Measurements from ENCODE around the gene NKTR.

The NKTR gene

DNA sequence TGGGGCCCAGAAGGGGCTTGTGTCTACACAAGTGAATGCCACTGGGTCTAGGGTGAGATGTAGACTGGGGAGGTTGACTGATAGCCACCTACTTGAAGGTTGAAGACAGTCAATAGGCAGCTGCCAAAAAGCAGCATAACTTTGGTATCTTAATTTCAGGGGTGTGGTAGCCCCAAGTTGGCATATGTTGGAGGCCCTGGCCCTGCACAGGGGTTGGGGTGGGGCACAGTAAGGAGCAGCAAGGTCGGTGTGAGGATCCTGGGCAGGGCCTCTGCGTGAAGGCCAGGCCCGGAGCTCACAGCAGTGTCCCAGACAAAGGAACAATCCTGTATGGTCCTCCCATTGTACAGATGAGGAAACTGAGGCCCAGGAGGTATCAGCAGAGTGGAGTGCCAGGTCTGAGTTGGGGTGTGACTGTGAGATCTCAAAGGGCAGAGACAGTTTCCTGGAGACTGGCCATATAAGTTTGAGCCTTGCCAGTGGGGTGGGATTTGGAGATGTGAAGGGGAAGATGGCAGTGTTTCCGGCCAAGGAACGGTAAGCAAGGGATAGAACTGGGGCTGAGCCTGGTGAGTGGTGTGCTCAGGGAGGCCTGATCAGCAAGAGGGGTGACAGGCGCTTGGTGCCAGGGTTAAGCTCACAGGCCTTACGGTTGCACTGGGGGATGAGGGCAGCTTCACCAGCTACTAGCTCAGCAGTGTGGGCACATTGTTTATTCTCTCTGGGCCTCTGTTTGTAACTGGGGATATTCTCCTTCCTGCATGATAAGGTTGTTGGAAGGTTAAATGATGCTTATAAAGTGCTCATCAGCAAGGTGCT, 86.6 kb downstream of the NKTR start:
- Histone ChIP-seq H3K4me3 (replicated peaks; ENCODE audit: insufficient read depth, low read length) (no peak overlapping the region), H3K27ac (replicated peaks) (no peak overlapping the region), H3K27me3 (ENCODE audit: insufficient read depth, poor library complexity, severe bottlenecking) (no peaks in the 10 kb centered on the region)
- no peak for DNase-seq (ENCODE audit: low read depth in 1 of 2, low spot score in 1 of 2)
- TF ChIP-seq POLR2AphosphoS5 (IDR thresholded peaks at IDR 0.05; ENCODE audit: low read depth) (no peak), GABPA (IDR thresholded peaks at IDR 0.05; ENCODE audit: low read depth) (no peak), SPI1 (IDR thresholded peaks at IDR 0.05; ENCODE audit: borderline replicate concordance, low read depth) (no peak)
- TF ChIP-seq, protein P1, sequence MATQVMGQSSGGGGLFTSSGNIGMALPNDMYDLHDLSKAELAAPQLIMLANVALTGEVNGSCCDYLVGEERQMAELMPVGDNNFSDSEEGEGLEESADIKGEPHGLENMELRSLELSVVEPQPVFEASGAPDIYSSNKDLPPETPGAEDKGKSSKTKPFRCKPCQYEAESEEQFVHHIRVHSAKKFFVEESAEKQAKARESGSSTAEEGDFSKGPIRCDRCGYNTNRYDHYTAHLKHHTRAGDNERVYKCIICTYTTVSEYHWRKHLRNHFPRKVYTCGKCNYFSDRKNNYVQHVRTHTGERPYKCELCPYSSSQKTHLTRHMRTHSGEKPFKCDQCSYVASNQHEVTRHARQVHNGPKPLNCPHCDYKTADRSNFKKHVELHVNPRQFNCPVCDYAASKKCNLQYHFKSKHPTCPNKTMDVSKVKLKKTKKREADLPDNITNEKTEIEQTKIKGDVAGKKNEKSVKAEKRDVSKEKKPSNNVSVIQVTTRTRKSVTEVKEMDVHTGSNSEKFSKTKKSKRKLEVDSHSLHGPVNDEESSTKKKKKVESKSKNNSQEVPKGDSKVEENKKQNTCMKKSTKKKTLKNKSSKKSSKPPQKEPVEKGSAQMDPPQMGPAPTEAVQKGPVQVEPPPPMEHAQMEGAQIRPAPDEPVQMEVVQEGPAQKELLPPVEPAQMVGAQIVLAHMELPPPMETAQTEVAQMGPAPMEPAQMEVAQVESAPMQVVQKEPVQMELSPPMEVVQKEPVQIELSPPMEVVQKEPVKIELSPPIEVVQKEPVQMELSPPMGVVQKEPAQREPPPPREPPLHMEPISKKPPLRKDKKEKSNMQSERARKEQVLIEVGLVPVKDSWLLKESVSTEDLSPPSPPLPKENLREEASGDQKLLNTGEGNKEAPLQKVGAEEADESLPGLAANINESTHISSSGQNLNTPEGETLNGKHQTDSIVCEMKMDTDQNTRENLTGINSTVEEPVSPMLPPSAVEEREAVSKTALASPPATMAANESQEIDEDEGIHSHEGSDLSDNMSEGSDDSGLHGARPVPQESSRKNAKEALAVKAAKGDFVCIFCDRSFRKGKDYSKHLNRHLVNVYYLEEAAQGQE (IDR thresholded peaks at IDR 0.05; ENCODE audit: insufficient replicate concordance, low read depth) = no peak
- TF ChIP-seq, protein P2, sequence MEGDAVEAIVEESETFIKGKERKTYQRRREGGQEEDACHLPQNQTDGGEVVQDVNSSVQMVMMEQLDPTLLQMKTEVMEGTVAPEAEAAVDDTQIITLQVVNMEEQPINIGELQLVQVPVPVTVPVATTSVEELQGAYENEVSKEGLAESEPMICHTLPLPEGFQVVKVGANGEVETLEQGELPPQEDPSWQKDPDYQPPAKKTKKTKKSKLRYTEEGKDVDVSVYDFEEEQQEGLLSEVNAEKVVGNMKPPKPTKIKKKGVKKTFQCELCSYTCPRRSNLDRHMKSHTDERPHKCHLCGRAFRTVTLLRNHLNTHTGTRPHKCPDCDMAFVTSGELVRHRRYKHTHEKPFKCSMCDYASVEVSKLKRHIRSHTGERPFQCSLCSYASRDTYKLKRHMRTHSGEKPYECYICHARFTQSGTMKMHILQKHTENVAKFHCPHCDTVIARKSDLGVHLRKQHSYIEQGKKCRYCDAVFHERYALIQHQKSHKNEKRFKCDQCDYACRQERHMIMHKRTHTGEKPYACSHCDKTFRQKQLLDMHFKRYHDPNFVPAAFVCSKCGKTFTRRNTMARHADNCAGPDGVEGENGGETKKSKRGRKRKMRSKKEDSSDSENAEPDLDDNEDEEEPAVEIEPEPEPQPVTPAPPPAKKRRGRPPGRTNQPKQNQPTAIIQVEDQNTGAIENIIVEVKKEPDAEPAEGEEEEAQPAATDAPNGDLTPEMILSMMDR (IDR thresholded peaks at IDR 0.05; ENCODE audit: insufficient read depth, low read length) = no peak

DNA sequence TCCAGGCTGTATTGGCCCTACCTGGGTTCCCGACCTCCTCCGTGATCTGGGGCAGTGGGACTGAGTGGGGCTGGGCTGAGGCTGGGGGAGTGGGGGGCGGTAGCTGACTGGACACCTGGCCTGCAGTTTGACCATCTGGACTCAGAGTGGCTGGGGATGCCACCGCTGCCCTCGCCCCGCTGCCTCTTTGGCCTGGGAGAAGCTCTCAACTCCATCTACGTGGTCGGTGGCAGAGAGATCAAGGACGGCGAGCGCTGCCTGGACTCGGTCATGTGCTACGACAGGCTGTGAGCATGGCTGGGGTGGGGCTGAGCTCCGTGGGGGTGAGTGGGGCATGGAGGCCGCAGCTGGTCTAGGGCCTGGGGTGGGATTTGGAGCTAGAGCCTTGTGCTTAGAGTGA, 87.5 kb downstream of the NKTR start:
- H3K27ac ChIP-seq (replicated peaks) = no peak overlapping the region
- DNase-seq (ENCODE audit: low read depth in 1 of 2, low spot score in 1 of 2) = no peak

DNA sequence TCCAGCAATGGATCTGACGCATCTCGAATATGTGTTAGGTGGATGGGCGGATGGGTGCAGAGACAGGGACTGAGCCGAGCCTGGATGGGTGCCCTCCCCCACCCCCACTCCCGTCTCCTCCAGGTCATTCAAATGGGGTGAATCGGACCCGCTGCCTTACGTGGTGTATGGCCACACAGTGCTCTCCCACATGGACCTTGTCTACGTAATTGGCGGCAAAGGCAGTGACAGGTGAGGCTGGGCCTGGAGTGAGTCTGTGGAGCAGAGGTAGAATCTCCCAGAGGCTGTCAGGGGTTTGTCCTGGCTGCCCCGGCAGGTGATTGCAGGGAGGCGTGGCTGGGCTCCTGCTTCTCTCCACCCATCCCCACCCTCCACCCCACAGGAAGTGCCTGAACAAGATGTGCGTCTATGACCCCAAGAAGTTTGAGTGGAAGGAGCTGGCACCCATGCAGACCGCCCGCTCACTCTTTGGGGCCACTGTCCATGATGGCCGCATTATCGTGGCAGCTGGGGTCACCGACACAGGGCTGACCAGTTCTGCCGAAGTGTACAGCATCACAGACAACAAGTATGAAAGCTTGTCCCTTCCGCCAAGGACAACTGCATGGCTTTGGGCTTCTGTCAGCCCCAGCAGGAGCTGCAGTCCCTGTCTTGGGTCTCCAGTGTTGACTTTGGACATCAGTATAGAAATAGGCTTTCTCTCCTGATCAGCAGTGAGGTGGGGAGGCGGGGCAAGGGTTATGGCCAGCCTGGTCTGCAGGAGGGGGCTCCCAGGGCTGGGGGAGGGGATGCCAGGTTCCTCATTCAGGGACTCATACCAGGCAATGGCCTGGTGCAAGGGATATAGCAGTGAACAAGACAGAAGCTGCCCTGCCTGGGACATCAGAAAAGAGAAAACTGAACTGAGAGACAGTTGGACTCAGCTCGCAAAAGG, 88.3 kb downstream of the NKTR start:
- Histone ChIP-seq H3K27ac (replicated peaks) (no peak overlapping the region), H3K4me3 (replicated peaks; ENCODE audit: insufficient read depth, low read length) (no peak overlapping the region), H3K27me3 (ENCODE audit: insufficient read depth, poor library complexity, severe bottlenecking) (no peaks in the 10 kb centered on the region)
- TF ChIP-seq GABPA (IDR thresholded peaks at IDR 0.05; ENCODE audit: low read depth) (no peak), SPI1 (IDR thresholded peaks at IDR 0.05; ENCODE audit: borderline replicate concordance, low read depth) (no peak), POLR2AphosphoS5 (IDR thresholded peaks at IDR 0.05; ENCODE audit: low read depth) (no peak)
- TF ChIP-seq, protein P2 (IDR thresholded peaks at IDR 0.05; ENCODE audit: insufficient read depth, low read length) = no peak
- TF ChIP-seq, protein P1 (IDR thresholded peaks at IDR 0.05; ENCODE audit: insufficient replicate concordance, low read depth) = no peak
- no peak for DNase-seq (ENCODE audit: low read depth in 1 of 2, low spot score in 1 of 2)

More for the DNA sequence above, 87.5 kb downstream of the NKTR start:
- no peaks in the 10 kb centered on the region for H3K27me3 ChIP-seq (ENCODE audit: insufficient read depth, poor library complexity, severe bottlenecking)
- TF ChIP-seq, protein P1 (IDR thresholded peaks at IDR 0.05; ENCODE audit: insufficient replicate concordance, low read depth) = no peak
- TF ChIP-seq, protein P2 (IDR thresholded peaks at IDR 0.05; ENCODE audit: insufficient read depth, low read length) = no peak
- TF ChIP-seq SPI1 (IDR thresholded peaks at IDR 0.05; ENCODE audit: borderline replicate concordance, low read depth) = no peak
- H3K4me3 ChIP-seq (replicated peaks; ENCODE audit: insufficient read depth, low read length) = no peak overlapping the region
